GM12872 (cell line): ENCODE measurements around the gene SNRPD3.

Experiments
- CTCF ChIP-seq: IDR thresholded peaks from 3 replicates; pipeline ENCODE4 v1.5.1; 2011; ENCODE audit warnings: low read depth, mild to moderate bottlenecking, low read length, moderate library complexity; ENCODE audit not compliant: insufficient read depth

Gene SNRPD3

GRCh38 chr22:24550902-24551435, 4.8 kb upstream of the SNRPD3 start:
- no peak for TF ChIP-seq CTCF

- TF ChIP-seq CTCF: no peak
These were observed 2.0 kb upstream of the SNRPD3 start for GRCh38 chr22:24553597-24554312.

GRCh38 chr22:24554313-24555164, 1.3 kb upstream of the SNRPD3 start, which contains the start of gene GUCD1:
Gene GUCD1 (minus strand): TSS chr22:24555138. CDS start chr22:24554991, 147 bp downstream.
- no peak for TF ChIP-seq CTCF

GRCh38 chr22:24559471-24559870, 3.7 kb downstream of the SNRPD3 start:
- TF ChIP-seq CTCF: no peak

- TF ChIP-seq CTCF: no peak
These were observed 7.4 kb downstream of the SNRPD3 start for GRCh38 chr22:24563246-24563645.

GRCh38 chr22:24564376-24565058, 8.7 kb downstream of the SNRPD3 start:
- no peak for TF ChIP-seq CTCF

GRCh38 chr22:24565077-24565476, 9.3 kb downstream of the SNRPD3 start:
- TF ChIP-seq CTCF: no peak
